Activated CD8-positive, alpha-beta memory T cell treated with anti-CD3 and anti-CD28 coated beads, Interleukin-2, amount 50 U/mL, for 48 hours (primary cell): ENCODE data around the gene CTBP2.

ENCODE experiments used
- DNase-seq: peaks from one replicate; pipeline ENCODE4 v3.0.0-alpha.2; 2020

CTBP2 gene

GRCh38 chr10:125102246-125102645, 58.1 kb downstream of the CTBP2 start:
- DNase-seq: no peak

GRCh38 chr10:125101581-125101980, 58.8 kb downstream of the CTBP2 start:
- DNase-seq: no peak

- DNase-seq: no peak
These were observed 59.3 kb downstream of the CTBP2 start for GRCh38 chr10:125101049-125101448.

GRCh38 chr10:125097409-125098070, 62.8 kb downstream of the CTBP2 start:
- no peak for DNase-seq

- DNase-seq: no peak
These were observed 63.4 kb downstream of the CTBP2 start for GRCh38 chr10:125096975-125097374.

GRCh38 chr10:125096371-125096770, 64.0 kb downstream of the CTBP2 start:
- DNase-seq: no peak

- no peak for DNase-seq
These were observed 64.6 kb downstream of the CTBP2 start for GRCh38 chr10:125095776-125096175.

GRCh38 chr10:125095228-125095627, 65.1 kb downstream of the CTBP2 start:
- no peak for DNase-seq

- DNase-seq: no peak
These were observed 65.6 kb downstream of the CTBP2 start for GRCh38 chr10:125094806-125095205.

GRCh38 chr10:125093974-125094705, 66.2 kb downstream of the CTBP2 start:
- DNase-seq: no peak

- DNase-seq: no peak
These were observed 67.0 kb downstream of the CTBP2 start for GRCh38 chr10:125093199-125093973.

GRCh38 chr10:125092564-125093031, 67.8 kb downstream of the CTBP2 start:
- no peak for DNase-seq

- DNase-seq: no peak
These were observed 68.5 kb downstream of the CTBP2 start for GRCh38 chr10:125091891-125092290.

GRCh38 chr10:125089469-125089868, 70.9 kb downstream of the CTBP2 start:
- DNase-seq: no peak

GRCh38 chr10:125087897-125088215, 72.5 kb downstream of the CTBP2 start:
- no peak for DNase-seq

GRCh38 chr10:125087191-125087896, 73.0 kb downstream of the CTBP2 start:
- DNase-seq: no peak

GRCh38 chr10:125086691-125087090, 73.7 kb downstream of the CTBP2 start:
- no peak for DNase-seq

- DNase-seq: no peak
These were observed 74.9 kb downstream of the CTBP2 start for GRCh38 chr10:125085258-125086054.

- DNase-seq: no peak
These were observed 75.6 kb downstream of the CTBP2 start for GRCh38 chr10:125084614-125085257.

- no peak for DNase-seq
These were observed 76.2 kb downstream of the CTBP2 start for GRCh38 chr10:125084191-125084613.

GRCh38 chr10:125083576-125083920, 76.8 kb downstream of the CTBP2 start:
- DNase-seq: no peak
